Effector CD8-positive, alpha-beta T cell (primary cell): ENCODE measurements around the gene GABPB2.
A peak's percentile ranks its signal among the peaks of the same experiment; 100 is the strongest.

Experiments
- DNase-seq: peaks from one replicate; lab custom pipeline; 2025; lab: John Stamatoyannopoulos, UW
- total RNA-seq, 4 experiments: gene quantifications; one replicate each; lab custom pipeline; 2026; lab: John Stamatoyannopoulos, UW

The GABPB2 gene
- 60.3 to 125 (median 84.4) reads per million in 4 experiments for total RNA-seq

DNA sequence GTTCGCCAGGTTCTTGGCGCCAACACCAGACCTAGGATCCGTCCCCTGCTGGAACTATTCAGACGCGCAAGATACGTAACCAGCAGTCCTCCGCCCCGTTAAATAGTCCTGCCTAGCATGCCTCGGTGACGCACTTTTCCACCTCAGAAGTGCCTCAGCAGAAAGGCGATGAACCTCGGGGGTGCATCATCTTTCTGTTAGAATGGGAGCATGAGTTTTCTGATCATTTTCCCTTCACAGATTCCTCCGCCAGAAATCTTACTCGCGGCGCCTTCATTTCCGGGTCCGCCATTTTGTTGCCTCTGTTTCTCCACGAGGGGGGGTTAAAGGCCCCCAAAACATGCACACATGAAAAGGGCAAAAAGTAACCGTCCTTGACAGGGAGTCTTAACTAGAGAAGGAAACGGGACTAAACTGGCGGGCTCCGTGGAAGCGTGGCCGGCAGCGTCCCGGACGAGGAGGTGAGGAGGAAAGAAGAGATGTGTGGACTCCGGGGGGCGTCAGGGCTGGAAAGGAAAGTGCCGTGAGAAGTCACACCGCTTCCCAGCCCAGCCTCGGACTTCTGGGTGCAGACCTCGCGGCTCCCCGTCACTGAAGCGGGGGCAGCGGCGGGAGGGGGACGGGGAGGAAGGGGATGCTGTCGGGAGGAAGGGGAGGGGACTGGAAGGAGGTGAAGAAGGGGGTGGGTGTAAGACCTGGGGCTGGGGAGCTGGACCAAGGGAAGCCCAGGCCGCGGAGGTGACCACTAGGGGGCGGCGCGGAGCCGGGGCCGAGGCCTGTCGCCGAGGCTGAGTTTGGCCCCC, at the start of gene GABPB2:
Gene GABPB2 (plus strand): TSS at position 288 of the 803 bp plus-strand sequence. CDS start 17,429 bp downstream, outside the sequence.
- DNase-seq = peak; percentile 87

DNA sequence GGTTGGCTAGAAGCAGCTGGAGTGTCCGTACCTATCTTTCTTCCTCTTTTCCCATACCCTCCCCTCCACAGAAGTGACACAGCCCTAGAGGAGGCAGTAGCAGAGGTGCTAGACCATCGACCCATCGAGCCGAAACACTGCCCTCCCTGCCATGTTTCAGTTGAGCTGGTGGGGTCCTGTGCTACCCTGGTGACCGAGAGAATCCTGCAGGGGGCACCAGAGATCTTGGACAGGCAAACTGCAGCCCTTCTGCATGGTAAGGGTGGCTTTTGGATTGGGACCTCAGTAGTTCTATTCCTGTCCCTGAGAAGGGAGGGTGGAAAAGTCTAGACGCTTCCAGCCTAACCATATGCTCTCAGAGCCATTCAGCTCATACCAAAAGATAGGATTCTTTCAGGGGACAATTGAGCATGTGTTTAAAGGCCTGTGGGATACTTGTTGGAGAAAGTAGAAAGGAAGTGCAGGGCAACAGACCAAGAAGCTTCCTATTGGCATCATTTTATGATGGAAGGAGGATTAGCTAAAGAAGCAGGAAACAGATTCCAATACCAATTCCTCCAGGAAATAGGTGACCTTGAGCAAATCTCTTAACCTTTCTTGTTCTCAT, 45.9 kb upstream of the GABPB2 start:
- peak; percentile 75 for DNase-seq

DNA sequence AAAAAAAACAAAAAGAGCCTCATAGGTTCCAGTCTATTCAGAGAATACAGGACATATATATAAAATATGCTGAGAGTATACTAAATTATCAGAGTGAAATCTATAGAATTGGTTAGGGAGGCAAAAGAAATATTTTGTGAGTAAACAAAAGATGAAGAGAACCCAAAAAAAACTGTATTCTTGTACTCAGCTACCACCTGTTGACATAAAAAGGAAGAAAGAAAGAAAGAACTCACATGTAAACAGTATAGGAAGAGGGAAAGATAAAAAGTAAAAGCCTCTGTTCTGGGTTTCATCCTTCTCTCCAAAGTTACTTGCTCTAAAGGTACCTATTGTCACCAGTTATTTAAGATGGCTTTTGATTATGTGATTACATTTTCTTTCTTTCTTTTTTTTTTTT, 44.1 kb upstream of the GABPB2 start:
- DNase-seq = no peak

DNA sequence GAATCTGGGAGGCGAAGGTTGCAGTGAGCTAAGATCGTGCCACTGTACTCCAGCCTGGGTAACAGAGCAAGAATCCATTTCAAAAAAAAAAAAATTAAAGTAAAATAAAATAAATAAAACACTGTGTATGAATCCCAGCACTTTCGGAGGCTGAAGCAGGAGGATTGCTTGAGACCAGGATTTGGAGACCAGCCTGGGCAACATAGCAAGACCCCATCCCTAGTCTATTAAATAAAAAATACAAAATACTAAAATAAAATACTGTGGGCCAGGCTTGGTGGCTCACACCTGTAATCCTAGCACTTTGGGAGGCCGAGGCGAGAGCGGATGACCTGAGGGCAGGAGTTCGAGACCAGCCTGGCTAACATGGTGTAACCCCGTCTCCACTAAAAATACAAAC, 38.4 kb upstream of the GABPB2 start:
- no peak for DNase-seq

DNA sequence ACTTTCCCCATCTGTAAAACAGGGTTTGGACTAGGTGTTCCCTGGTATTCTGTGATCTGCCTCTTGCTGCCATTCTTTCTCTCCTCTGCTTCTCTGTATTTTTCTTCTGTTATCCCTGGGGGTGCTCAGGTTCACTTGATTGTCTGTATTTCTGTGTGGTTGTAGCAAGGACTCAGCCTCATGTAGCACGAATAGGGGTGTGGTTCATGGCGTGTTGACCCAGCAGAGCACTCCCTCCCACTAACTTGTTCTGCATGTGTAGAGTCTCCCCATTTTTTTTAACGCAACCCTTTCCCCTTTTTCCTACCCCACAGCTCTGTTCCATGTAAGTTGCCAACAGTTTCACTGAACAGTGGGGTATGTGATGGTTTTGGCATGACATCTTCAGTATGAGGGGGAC, 35.4 kb upstream of the GABPB2 start:
- no peak for DNase-seq

DNA sequence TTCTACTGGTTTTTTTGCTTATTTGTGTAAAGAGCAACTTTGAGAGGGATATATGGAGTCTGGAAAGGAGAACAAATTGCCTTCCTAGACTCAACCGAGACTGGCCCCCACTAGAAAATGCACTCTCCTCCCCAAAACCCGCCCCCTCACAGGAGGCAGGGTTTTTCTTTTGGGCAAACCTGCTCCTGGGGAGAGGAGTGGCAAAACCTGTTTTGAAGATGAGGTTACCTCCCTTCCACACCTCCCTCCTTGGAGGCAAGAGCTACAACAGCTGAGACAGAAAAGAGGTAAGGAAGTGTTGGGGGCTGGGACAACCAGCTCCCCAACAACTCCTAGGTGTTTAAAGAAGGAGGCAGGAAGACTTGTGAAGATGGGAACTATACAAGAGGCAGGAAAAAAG, 34.2 kb upstream of the GABPB2 start, which contains the start of gene BNIPL:
Gene BNIPL (plus strand): TSS at position 231 of the 400 bp plus-strand sequence. CDS start 140 bp downstream, at position 371.
- no peak for DNase-seq

DNA sequence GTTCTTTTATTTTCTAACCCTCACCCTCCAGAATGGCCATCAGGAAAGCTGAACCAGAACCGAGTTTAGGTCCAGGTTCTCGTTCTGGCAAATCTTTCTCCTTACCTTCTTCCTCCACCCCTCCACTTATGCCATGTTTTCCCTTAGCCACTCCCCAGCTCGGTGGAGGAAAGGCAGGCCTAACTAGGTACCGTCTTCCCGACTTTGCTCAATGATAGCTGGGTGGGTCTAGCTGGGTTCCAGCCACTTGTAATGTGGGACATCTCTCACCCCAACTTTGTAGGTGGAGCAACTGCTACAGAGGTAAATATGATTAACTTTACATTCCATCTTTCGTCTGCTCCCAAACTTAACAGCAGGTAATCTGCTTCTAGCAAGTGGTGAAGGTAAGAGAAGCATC, 33.5 kb upstream of the GABPB2 start:
- DNase-seq = no peak

DNA sequence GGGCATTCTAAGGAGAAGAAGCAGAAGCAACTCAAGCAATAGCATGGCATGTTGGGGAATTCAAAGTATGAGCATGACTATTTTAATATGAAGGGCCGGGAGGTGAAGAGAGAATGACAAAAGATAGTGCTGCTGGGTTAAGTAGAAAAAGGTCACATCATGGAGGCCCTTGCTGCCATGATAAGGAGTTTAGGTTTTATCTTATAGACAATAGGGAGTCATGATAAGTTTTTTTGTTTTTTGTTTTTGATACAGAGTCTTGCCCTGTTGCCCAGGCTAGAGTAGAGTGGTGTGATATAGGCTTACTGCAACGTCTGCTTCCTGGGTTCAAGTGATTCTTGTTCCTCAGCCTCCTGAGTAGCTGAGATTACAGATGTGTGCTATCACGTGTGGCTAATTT, 31.0 kb upstream of the GABPB2 start:
- no peak for DNase-seq

DNA sequence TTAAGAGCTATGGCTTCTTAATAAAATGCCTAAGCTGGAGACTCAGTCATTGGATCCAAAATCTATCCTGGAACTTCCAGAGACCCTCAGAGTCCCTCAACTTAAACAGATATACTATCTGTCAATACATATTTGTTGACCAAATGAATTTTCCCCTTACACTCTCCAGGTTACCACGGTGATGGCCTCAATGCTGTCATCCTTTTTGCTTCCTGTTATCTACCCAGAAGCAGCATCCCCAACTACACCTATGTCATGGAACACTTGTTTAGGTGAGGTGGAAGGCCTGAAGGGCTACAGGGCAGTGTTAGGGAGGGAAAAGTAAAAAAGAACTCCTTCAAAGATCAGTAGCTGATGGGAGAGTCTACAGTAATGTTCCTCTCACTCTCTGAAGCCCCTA, 27.4 kb upstream of the GABPB2 start:
- DNase-seq = no peak

DNA sequence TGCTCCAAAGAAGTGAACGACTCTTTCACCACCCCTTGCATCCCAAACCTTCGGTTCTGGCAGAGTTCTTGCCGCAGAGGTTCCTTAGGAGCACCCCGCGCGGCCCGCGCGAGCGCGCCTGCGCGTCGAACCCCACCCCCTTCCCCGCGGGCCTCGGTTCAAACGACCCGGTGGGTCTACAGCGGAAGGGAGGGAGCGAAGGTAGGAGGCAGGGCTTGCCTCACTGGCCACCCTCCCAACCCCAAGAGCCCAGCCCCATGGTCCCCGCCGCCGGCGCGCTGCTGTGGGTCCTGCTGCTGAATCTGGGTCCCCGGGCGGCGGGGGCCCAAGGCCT, 23.0 kb upstream of the GABPB2 start, which contains the start of gene C1orf56:
Gene C1orf56 (plus strand): TSS at position 161 of the 334 bp plus-strand sequence. CDS start 97 bp downstream, at position 258.
- DNase-seq = peak; percentile 57

DNA sequence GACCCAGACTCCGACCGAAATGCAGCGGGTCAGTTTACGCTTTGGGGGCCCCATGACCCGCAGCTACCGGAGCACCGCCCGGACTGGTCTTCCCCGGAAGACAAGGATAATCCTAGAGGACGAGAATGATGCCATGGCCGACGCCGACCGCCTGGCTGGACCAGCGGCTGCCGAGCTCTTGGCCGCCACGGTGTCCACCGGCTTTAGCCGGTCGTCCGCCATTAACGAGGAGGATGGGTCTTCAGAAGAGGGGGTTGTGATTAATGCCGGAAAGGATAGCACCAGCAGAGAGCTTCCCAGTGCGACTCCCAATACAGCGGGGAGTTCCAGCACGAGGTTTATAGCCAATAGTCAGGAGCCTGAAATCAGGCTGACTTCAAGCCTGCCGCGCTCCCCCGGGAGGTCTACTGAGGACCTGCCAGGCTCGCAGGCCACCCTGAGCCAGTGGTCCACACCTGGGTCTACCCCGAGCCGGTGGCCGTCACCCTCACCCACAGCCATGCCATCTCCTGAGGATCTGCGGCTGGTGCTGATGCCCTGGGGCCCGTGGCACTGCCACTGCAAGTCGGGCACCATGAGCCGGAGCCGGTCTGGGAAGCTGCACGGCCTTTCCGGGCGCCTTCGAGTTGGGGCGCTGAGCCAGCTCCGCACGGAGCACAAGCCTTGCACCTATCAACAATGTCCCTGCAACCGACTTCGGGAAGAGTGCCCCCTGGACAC, 22.5 kb upstream of the GABPB2 start:
- peak; percentile 22 for DNase-seq

DNA sequence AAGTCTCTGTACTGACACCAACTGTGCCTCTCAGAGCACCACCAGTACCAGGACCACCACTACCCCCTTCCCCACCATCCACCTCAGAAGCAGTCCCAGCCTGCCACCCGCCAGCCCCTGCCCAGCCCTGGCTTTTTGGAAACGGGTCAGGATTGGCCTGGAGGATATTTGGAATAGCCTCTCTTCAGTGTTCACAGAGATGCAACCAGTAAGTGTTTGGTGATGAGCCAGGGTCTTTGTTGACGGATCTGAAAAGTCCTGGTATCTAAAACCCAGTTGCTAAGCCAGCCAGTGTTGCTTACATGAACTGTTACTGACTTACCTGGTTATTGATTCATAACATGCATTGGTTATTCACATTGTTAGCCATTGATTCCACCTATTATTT, 21.9 kb upstream of the GABPB2 start:
- DNase-seq = no peak

DNA sequence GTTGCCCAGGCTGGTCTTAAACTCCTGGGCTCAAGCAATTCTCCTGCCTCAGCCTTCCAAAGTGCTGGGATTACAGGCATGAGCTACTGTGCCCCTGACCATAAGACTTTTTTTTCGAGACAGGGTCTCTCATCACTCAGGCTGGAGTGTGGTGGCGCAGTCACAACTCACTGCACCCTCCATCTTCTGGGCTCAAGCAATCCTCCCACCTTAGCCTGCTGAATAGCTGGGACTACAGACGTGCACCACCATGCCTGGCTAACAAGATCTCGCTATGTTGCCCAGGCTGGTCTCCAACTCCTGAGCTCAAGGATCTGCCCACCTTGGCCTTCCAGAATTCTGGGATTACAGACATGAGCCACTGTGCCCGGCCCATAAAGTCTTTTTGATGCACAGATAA, 21.1 kb upstream of the GABPB2 start:
- DNase-seq = no peak

DNA sequence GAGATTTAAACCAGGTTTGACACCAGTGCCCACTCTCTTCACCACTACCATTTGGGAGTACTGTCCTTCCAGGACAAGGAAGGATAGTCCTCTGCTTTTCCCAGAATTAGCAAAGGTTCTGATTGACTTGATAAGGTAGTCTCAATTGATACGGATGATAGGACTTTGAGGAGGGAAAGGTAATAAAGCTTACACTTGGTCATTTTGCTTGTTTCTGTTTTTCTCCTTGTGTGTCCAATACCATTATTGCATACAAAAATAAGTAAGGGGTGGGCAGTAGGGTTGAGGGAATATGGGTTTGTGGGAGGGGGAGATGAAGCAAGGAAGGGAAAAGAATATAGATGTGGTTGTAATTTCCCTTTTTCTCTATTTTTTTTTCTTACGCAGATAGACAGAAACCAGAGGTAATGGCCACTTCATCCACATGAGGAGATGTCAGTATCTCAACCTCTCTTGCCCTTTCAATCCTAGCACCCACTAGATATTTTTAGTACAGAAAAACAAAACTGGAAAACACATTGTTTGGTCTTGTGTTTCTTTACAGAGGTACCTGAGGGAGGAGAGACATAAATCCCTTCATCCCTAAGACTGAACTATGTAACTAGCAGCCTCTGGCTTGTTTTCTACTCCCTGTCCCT, 20.4 kb upstream of the GABPB2 start:
- no peak for DNase-seq

DNA sequence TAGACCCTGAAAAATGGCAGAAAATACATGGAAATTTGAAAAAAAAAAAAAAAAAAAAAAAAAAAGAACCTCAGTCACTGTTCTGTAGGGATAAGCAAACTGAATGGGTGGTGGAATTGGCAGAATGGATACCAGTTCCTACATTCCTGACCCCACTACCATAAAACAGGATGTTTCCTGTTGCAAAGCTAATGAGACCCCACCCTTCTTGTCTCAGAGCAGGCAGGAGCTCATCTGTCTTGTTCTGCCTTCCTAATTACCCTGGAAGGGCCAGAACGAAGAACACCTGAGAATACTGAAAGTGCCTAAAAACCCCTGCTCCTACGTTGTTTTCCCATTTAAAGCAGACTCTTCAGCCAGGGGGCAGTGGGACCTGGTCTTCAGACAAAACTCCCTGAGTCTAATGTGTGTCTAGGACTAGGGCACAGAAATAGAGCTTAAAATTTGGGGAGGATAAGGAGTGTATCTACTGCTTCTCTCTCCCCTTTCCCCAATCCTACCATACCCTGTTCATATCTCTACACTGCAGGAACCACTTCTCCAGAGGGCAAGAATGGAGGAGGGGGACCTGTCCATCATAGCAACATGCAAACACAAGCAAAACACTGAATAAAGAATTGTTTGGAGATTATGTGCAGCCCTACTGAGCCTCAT, 19.1 kb upstream of the GABPB2 start:
- DNase-seq = no peak

DNA sequence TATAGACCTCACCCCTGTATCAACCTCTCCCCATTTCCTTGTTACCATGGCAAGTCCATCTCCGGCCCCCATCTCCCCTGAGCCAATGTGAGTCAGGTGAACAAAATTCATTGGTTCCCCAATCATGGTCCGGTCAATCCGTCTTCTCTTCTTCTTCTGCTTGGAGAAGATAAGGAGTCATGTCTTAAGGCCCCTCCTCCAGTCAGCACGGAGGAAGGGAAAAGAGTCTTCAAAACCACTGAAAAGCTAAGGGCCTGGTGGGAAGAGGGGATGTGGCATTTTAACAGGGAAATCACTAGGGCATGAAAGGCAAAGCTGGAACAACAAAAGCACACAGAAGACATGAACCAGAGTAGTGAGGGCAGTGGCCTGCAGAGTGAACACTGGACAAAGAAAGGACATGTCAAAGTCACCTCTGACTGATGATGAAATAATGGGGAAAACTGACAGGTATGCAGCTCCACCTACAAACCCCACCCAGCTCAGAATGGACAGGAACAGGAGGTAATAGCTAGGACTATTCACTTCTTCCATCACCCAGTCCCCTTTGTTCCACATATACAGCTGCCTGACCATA, 15.5 kb upstream of the GABPB2 start:
- DNase-seq = no peak

DNA sequence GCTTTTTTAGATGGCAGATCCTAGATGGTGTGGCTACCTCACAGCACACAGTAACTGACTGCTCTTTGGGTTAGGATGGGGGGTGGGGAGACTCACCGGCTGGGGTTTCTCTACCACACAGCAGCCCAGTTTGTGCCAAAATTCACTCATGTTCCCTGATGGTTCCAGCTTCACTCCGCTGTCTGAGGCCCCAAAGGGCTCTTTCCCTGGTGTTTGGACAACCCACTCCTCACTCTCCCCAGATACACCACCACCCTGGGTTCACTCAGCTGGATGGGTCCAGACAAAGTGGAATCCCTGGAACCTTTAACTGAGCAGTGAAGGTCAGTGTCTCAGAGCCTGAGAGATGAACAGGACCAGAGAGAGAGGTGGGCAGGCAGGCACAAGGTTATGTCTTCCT, 15.0 kb upstream of the GABPB2 start:
- DNase-seq = no peak

DNA sequence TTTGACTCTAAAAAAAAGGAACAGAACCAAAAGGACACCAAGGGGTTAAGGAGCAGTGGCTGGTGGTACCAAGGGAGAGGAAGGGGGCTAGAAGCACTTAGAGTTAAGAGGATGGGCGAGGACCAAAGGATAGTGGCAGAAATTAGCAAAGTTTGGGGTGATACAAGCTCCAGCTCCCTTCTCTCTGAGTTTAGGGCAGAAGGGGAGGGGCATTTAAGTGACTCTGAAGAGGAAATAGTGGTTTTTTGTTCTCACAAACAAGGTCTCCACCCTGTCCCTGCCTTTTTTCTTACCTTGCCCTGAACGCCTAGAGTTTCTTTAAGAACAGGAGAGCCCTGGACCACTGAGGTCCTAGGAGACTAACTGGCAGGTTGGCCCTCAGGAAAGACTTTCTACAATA, 14.4 kb upstream of the GABPB2 start:
- DNase-seq = no peak

DNA sequence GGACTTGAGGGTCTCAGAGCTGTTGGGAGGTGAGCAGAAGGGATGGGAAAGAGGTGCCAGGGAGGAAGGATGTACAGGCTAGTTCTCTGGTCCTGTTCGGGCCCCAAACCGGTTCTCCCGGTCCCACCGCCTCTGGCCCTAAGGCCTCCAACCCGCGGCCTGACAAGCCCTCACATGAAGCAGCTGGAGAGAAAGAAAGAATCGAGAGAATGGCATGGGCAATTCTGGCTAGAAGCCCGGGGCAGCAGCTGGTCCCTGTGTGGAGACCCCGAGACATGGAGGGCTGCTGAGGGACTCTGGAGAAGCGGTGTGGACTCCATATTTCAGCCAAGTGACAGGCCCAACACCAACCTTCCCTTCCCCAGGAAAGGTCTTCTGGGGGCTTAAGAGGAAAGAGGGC, 11.9 kb upstream of the GABPB2 start:
- no peak for DNase-seq

DNA sequence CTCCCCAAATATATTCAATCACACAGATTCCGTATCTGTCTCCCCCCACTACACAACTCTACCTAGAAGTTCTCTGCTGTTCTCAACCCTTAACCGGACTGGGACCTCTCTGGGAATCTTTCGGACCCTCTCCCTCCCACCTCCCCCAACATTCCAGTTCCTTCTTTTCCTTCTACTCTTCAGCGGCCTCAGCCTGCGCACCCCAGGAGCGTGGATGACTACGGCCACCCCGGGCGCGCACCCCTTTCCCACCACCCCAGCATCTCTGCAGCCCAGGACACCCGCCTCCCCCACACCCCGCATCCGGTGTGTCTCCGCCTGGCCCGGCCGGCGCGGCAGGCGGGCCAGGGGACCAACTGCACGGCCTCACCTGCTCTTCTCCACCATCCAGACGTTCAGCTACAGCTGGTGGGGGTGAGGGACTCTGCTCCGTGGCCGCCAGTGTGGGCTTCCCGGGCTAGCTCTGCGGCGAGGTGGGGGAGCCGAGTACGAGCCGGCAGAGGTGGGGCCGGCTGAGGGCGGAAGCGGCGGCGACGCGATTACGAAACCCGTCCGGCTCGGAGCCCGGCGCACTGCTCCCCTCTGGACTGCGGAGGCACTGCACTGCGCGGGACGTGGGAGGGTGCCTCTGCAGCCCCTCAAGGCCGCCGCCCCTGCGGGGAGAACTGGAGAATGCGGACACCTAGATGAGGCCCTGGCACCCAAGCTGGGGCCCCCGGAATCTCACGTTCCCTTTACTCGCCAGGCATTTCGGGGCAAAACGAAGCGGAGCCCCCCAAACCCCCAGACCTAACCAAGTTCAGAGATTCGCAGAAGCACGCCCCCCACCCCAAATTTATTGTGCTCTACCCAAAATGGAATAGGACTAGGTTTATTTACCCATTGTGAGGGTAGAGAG, 11.2 kb upstream of the GABPB2 start, which contains the start of gene CDC42SE1:
Gene CDC42SE1 (minus strand): TSS at position 514 of the 898 bp plus-strand sequence. CDS start 3,892 bp downstream, outside the sequence.
- peak; percentile 67 for DNase-seq
